Smooth muscle cell (in vitro differentiated cells): Measurements from ENCODE around the gene RHAG. TPM values are rescaled to one million over a fixed set of nuclear protein-coding genes. Genes with fewer than 3 reads are reported as not detected.
"Not testable (repeated sequence)": the region's sequence is repeated elsewhere in the genome, so short reads cannot be mapped to it uniquely, and the experiment has no call there.

Experiments
- DNase-seq: peaks from one replicate; lab custom pipeline; 2025; ENCODE audit not compliant: unreplicated experiment; lab: John Stamatoyannopoulos, UW
- H2AFZ ChIP-seq: fragments of 200-600 bp; sonication (generic); 2 replicates; pipeline ENCODE4 v1.6.0; 2016; ENCODE audit warnings: antibody characterized with exemption, low read depth, mild to moderate bottlenecking
- H3F3A ChIP-seq: fragments of 200-600 bp; sonication (generic); 2 replicates; pipeline ENCODE4 v1.6.0; 2017; ENCODE audit warnings: antibody characterized with exemption, low read depth
- H3K27ac ChIP-seq: fragments of 200-600 bp; sonication (generic); 2 replicates; pipeline ENCODE4 v1.5.1; 2016; ENCODE audit warnings: low read depth, mild to moderate bottlenecking
- H3K27me3 ChIP-seq: fragments of 200-600 bp; sonication (generic); 2 replicates; pipeline ENCODE4 v1.6.1; 2016; ENCODE audit warnings: low read depth, mild to moderate bottlenecking
- H3K36me3 ChIP-seq: fragments of 200-600 bp; sonication (generic); 2 replicates; pipeline ENCODE4 v1.5.1; 2016; ENCODE audit warnings: low read depth
- H3K4me1 ChIP-seq: fragments of 200-600 bp; sonication (generic); 2 replicates; pipeline ENCODE4 v1.5.1; 2016; ENCODE audit warnings: low read depth
- H3K4me2 ChIP-seq: fragments of 200-600 bp; sonication (generic); 2 replicates; pipeline ENCODE4 v1.6.0; 2016; ENCODE audit warnings: mild to moderate bottlenecking
- H3K4me3 ChIP-seq: fragments of 200-600 bp; sonication (generic); 2 replicates; pipeline ENCODE4 v1.5.1; 2016; ENCODE audit warnings: mild to moderate bottlenecking
- H3K79me2 ChIP-seq: fragments of 200-600 bp; sonication (generic); 2 replicates; pipeline ENCODE4 v1.6.0; 2016; ENCODE audit warnings: low read depth, mild to moderate bottlenecking
- H3K9ac ChIP-seq: fragments of 200-600 bp; sonication (generic); 2 replicates; pipeline ENCODE4 v1.6.0; 2016; ENCODE audit warnings: low read depth
- H3K9me3 ChIP-seq: fragments of 200-600 bp; sonication (generic); replicated peaks from 2 replicates; pipeline ENCODE4 v1.5.1; 2016; ENCODE audit warnings: low read depth
- H4K20me1 ChIP-seq: fragments of 200-600 bp; sonication (generic); 2 replicates; pipeline ENCODE4 v1.6.0; 2016; ENCODE audit warnings: low read depth
- CTCF ChIP-seq: fragments of 200-600 bp; sonication (generic); IDR thresholded peaks from 2 replicates; pipeline ENCODE4 v1.5.1; 2017; ENCODE audit warnings: borderline replicate concordance, mild to moderate bottlenecking, antibody characterized with exemption; ENCODE audit not compliant: insufficient read depth, poor library complexity, severe bottlenecking
- WGBS: methylation state at CpG from one replicate; pipeline ENCODE4 v1.1.7; 2016; ENCODE audit warnings: low lambda C conversion rate; 5-methylcytosine and 5-hydroxymethylcytosine counted together
- polyA plus RNA-seq: library from polyadenylated mRNA; unstranded; fragments of >200 nt; fragmentation: Nextera tagmentation; extraction: Ambion mirVana; gene quantifications from 2 replicates; pipeline ENCODE4 v1.2.1, GENCODE V29; 2016
- total RNA-seq: library from RNA; depleted of rRNA; stranded (reverse); fragments of >200 nt; gene quantifications from 2 replicates; pipeline ENCODE4 v1.2.3, GENCODE V29; 2014

Gene RHAG
- total and polyA plus RNA-seq, 2 experiments from 2014 or later: not detected

GRCh38 chr6:49634836-49635218 lies 1.8 kb downstream of the RHAG start:
- Histone ChIP-seq H3K27ac (no peak overlapping the region), H3K79me2 (no peaks in the 10 kb centered on the region), H3K36me3 (no peaks in the 10 kb centered on the region), H3K9ac (no peak overlapping the region), H3K4me3 (no peak overlapping the region), H3K4me2 (no peak overlapping the region), H3K27me3 (no peaks in the 10 kb centered on the region), H4K20me1 (no peaks in the 10 kb centered on the region), H3K4me1 (no peaks in the 10 kb centered on the region), H2AFZ (no peak overlapping the region), H3F3A (no peaks in the 10 kb centered on the region), H3K9me3 (no peaks in the 10 kb centered on the region)
- no peak for DNase-seq
- TF ChIP-seq CTCF: no peak
- 87% methylated on average over 3 of the region's 3 CpGs for WGBS

- no peaks in the 10 kb centered on the region for H3F3A ChIP-seq
- H3K36me3 ChIP-seq: no peaks in the 10 kb centered on the region
- no peak overlapping the region for H3K4me3 ChIP-seq
- no peak for DNase-seq
- H2AFZ ChIP-seq: no peak overlapping the region
- H4K20me1 ChIP-seq: no peaks in the 10 kb centered on the region
- 92% methylated on average over 6 of the region's 6 CpGs for WGBS
- H3K27me3 ChIP-seq: no peaks in the 10 kb centered on the region
- H3K4me1 ChIP-seq: no peaks in the 10 kb centered on the region
- H3K79me2 ChIP-seq: no peaks in the 10 kb centered on the region
- H3K9ac ChIP-seq: no peak overlapping the region
- no peak for TF ChIP-seq CTCF
- no peak overlapping the region for H3K4me2 ChIP-seq
- no peak overlapping the region for H3K27ac ChIP-seq
- H3K9me3 ChIP-seq: no peaks in the 10 kb centered on the region
These were observed 2.4 kb downstream of the RHAG start for GRCh38 chr6:49634092-49634835.

GRCh38 chr6:49633541-49633940 lies 3.1 kb downstream of the RHAG start:
- no peak overlapping the region for H3K9ac ChIP-seq
- no peaks in the 10 kb centered on the region for H3K4me1 ChIP-seq
- H4K20me1 ChIP-seq: no peaks in the 10 kb centered on the region
- TF ChIP-seq CTCF: no peak
- no peak overlapping the region for H2AFZ ChIP-seq
- no peak overlapping the region for H3K4me2 ChIP-seq
- 81% methylated on average over 2 of the region's 2 CpGs for whole genome bisulfite sequencing
- no peaks in the 10 kb centered on the region for H3K79me2 ChIP-seq
- no peak for DNase-seq
- H3F3A ChIP-seq: no peaks in the 10 kb centered on the region
- no peaks in the 10 kb centered on the region for H3K36me3 ChIP-seq
- no peak overlapping the region for H3K4me3 ChIP-seq
- no peaks in the 10 kb centered on the region for H3K27me3 ChIP-seq
- H3K9me3 ChIP-seq: no peaks in the 10 kb centered on the region
- no peak overlapping the region for H3K27ac ChIP-seq

GRCh38 chr6:49632727-49633126 lies 3.9 kb downstream of the RHAG start:
- Histone ChIP-seq H3K36me3 (no peaks in the 10 kb centered on the region), H3K4me1 (no peaks in the 10 kb centered on the region), H3K9me3 (no peaks in the 10 kb centered on the region), H3K9ac (no peak overlapping the region), H3F3A (no peaks in the 10 kb centered on the region), H3K27ac (no peak overlapping the region), H3K79me2 (no peaks in the 10 kb centered on the region), H2AFZ (no peak overlapping the region), H3K27me3 (no peaks in the 10 kb centered on the region), H3K4me2 (no peak overlapping the region), H3K4me3 (no peak overlapping the region), H4K20me1 (no peaks in the 10 kb centered on the region)
- TF ChIP-seq CTCF: no peak
- 95% methylated on average over 3 of the region's 3 CpGs for WGBS
- DNase-seq: no peak

GRCh38 chr6:49629485-49630088 lies 7.1 kb downstream of the RHAG start:
- H3K4me1 ChIP-seq, H3K4me2 ChIP-seq, H3K9me3 ChIP-seq, H3K27ac ChIP-seq, H3K9ac ChIP-seq, DNase-seq, H4K20me1 ChIP-seq, H3K79me2 ChIP-seq, H2AFZ ChIP-seq, H3K27me3 ChIP-seq, H3K4me3 ChIP-seq, H3K36me3 ChIP-seq, H3F3A ChIP-seq: not testable (repeated sequence)
- WGBS: 94% methylated on average over 36 of the region's 36 CpGs
